Fibroblast of pulmonary artery (primary cell): ENCODE measurements around the gene IBA57.
"Not testable (repeated sequence)": the region's sequence is repeated elsewhere in the genome, so short reads cannot be mapped to it uniquely, and the experiment has no call there.

Experiments used
- DNase-seq: peaks from one replicate; pipeline ENCODE4 v3.0.0-alpha.2; 2010; ENCODE audit warnings: low read depth
- H3K4me3 ChIP-seq: replicated peaks from 2 replicates; pipeline ENCODE4 v1.5.1; 2011; ENCODE audit warnings: low read depth, mild to moderate bottlenecking, control low read depth, low read length, moderate library complexity
- TF ChIP-seq, protein P1 (sequence below): IDR thresholded peaks from 2 replicates; pipeline ENCODE4 v1.5.1; 2011; ENCODE audit warnings: mild to moderate bottlenecking, control low read depth, low read length, inconsistent platforms; ENCODE audit errors: missing control alignments

IBA57 gene

DNA sequence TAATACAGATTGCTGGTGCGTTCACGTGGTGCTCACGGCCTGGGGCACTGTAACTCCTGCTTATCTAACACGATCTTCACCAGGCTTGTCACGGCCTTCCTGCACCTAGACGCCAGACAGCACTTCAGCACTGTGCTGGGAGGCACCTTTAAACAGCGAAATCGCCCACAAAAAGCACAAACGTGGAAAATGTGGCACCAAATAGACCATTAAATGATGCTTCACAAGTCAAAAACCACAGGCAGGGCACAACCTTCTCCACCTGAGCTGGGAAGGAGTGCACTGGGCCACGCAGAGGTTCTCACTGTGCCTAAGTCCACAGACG is 20.0 kb downstream of the IBA57 start:
- DNase-seq: no peak
- TF ChIP-seq, protein P1, sequence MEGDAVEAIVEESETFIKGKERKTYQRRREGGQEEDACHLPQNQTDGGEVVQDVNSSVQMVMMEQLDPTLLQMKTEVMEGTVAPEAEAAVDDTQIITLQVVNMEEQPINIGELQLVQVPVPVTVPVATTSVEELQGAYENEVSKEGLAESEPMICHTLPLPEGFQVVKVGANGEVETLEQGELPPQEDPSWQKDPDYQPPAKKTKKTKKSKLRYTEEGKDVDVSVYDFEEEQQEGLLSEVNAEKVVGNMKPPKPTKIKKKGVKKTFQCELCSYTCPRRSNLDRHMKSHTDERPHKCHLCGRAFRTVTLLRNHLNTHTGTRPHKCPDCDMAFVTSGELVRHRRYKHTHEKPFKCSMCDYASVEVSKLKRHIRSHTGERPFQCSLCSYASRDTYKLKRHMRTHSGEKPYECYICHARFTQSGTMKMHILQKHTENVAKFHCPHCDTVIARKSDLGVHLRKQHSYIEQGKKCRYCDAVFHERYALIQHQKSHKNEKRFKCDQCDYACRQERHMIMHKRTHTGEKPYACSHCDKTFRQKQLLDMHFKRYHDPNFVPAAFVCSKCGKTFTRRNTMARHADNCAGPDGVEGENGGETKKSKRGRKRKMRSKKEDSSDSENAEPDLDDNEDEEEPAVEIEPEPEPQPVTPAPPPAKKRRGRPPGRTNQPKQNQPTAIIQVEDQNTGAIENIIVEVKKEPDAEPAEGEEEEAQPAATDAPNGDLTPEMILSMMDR: no peak
- H3K4me3 ChIP-seq: no peak overlapping the region

DNA sequence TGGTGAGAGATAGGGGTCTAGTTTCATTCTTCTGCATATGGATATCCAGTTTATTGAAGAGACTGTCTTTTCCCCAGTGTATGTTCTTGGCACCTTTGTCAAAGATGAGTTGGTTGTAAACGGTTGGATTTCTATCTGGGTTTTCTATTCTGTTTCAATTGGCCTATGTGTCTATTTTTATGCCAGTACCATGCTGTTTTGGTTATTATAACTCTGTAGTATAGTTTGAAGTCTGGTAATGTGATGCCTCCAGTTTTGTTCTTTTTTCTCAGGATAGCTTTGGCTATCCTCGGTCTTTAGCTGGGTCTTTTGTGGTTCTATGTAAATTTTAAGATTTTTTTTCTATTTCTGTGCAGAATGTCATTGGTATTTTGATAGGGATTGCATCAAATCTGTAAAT is 22.6 kb downstream of the IBA57 start:
- not testable (repeated sequence) for DNase-seq, H3K4me3 ChIP-seq

DNA sequence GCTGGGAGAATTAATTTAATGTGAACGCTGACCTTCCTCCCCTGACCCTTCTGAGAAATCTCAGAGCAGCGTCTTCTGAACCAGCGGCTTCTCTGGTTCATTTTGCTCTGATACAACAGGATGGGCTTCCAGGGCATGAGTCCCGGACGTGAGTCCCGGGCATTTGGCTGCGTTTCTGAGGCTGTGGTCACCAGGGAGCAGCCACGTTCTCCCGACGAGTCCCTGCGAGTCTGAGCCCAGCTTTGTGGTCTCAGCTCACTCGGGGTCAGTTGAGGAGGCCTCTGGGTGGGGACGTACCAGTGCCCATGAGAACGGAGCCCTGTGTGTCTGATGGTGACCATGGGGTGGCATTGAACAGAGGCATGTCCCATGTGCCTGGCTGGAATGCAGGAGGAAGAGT is 24.6 kb downstream of the IBA57 start:
- DNase-seq: no peak
- no peak overlapping the region for H3K4me3 ChIP-seq
- TF ChIP-seq, protein P1: no peak

DNA sequence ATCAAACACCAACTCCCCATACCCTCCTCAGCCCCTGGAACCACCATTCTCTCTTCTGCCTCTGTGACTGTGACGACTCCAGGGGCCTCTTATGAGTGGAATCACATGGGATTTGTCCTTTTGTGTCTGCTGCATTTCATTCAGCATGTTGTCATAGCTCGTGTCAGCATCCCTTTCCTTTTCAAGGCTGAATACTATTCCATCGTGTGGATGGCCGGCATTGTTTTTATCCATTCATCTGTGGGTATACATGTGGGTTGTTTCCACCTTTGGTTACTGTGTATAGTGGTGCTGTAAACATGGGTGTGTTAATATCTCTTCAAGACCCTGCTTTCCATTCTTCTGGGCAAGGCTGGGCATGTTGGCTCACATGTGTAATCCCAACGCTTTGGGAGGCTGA is 25.2 kb downstream of the IBA57 start:
- no peak overlapping the region for H3K4me3 ChIP-seq
- no peak for DNase-seq

DNA sequence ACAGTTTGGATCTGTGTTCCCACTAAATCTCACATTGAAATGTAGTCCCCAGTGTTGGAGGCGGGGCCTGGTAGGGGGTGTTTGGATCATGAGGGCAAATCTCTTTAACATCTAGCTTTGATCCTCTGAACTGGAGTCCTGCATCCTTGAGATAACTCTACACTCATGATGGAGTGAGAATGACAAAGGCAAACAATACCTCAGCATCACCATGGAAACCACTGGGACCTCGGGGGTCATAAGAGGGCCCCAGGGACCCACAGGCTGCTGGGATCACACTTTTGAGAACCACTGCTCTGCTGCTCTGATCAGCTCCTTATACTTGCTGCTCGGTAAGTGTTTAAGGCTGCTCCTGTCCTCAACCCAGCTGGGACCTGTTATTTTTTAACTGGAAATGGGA is 28.8 kb downstream of the IBA57 start:
- no peak overlapping the region for H3K4me3 ChIP-seq
- DNase-seq: no peak
- TF ChIP-seq, protein P1: no peak

More for the DNA sequence above, 25.2 kb downstream of the IBA57 start:
- TF ChIP-seq, protein P1: no peak

DNA sequence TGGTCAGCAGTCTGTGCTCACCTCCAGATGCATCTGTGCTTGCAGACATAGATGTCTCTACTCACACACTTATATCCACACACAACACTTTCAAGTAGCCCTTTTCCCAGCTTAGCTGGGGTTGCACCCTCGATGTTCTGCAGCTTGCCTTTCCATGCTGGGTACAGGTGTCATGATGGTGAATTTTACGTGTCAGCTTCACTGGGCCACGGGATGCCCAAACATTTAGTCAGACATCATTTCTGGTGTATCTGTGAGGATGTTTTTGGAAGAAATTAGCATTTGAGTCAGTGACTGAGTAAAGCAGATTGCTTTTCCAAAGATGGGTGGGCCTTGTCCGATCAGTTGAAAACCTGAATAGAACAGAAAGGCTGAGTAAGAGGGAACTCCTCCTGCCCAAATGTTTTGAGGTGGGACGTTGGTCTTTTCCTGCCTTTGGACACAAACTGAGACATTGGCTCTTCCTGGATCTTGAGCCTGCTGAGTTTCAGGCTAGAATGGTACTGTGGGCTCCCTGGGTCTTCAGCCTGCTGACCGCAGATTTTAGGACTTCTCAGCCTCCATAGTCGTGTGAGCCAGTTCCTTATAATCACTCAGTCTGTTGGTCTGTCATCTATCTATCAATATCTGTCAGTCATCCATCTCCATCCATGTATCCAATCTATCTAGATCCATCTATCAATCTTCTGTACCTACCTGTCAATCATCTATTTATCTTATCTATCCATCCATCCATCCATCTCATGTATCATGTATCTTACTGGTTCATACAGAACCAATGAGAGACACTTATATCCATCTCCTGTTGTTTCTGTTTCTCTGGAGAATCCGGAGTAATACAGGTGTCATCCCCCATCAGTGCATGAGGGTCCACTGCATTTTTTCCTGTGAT is 29.6 kb downstream of the IBA57 start:
- no peak overlapping the region for H3K4me3 ChIP-seq
- DNase-seq: no peak
- TF ChIP-seq, protein P1: no peak

DNA sequence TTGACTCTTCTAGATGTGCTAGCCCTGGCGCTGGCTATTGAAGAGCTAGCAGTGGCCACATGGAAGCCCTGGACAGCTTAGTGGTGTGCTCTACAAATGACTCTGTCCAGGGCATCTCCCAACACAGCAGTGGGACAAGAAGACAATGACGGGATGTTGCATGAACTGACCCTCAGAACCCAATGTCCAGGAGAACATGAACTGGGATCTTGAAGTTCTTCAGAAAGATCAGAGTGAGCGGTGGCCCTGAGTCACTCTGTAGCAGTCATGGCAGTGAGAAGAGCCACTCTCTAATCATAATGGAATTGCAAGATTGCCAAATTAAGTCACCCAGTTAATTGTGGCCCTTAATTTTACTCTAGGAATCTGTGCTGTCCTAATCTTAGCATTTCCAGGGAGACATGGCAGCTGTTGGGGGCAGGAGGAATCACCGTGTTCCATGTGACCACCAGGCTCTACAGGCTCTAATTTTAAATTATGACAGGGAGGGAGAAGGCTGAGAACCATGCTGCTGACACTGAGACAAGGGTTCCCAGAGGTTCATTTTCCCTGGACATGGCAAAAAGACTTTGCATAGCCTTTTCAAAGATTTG is 32.0 kb downstream of the IBA57 start:
- TF ChIP-seq, protein P1: no peak
- no peak for DNase-seq
- H3K4me3 ChIP-seq: no peak overlapping the region
